Activated CD8-positive, alpha-beta T cell treated with anti-CD3 and anti-CD28 coated beads for 36 hours (primary cell): ENCODE data around the gene ITSN1. TPM values are rescaled to one million over a fixed set of nuclear protein-coding genes. Genes with fewer than 3 reads are reported as not detected.

Source experiments
- ATAC-seq: fragments of 200-7000 bp; cut with Tn5 transposase; one replicate; pipeline ENCODE4 v1.10.0; 2021; ENCODE audit warnings: mild to moderate bottlenecking, moderate library complexity
- CTCF ChIA-PET: fragments of 350-600 bp; sonication (Branson Sonifier 250); formaldehyde crosslinking; loops from one replicate; lab custom pipeline; 2021; ENCODE audit warnings: antibody characterized with exemption; lab: Charles Lee
- POLR2A ChIA-PET: fragments of 350-600 bp; sonication (Branson Sonifier 250); formaldehyde crosslinking; loops from one replicate; lab custom pipeline; 2021; ENCODE audit warnings: antibody characterized with exemption; lab: Charles Lee
- DNase-seq: peaks from one replicate; pipeline ENCODE4 v3.0.0-alpha.2; 2020
- H3K27ac Mint-ChIP-seq: one replicate; pipeline ENCODE4 v1.8.0; 2021; ENCODE audit warnings: mild to moderate bottlenecking, mixed read lengths
- H3K27me3 Mint-ChIP-seq: one replicate; pipeline ENCODE4 v1.8.0; 2021; ENCODE audit warnings: mixed read lengths
- H3K36me3 Mint-ChIP-seq: one replicate; pipeline ENCODE4 v1.8.0; 2021; ENCODE audit warnings: low read depth, mixed read lengths
- H3K4me1 Mint-ChIP-seq: one replicate; pipeline ENCODE4 v1.8.0; 2021; ENCODE audit warnings: low read depth, mixed read lengths
- H3K4me3 Mint-ChIP-seq: one replicate; pipeline ENCODE4 v1.8.0; 2021; ENCODE audit warnings: mild to moderate bottlenecking, moderate library complexity, mixed read lengths
- H3K9me3 Mint-ChIP-seq: one replicate; pipeline ENCODE4 v1.8.0; 2021; ENCODE audit warnings: mixed read lengths
- intact Hi-C: fragments of 100-400 bp; cut with micrococcal nuclease; formaldehyde crosslinking; loops from one replicate; pipeline ENCODE4 v1.10.0; 2022
- total RNA-seq, 2 experiments: library from RNA; stranded (reverse); gene quantifications; one replicate each; pipeline ENCODE4 v1.2.3, GENCODE V29; 2021
- TF ChIP-seq, protein P1 (sequence below): fragments of 200-600 bp; IDR thresholded peaks from one replicate; pipeline ENCODE4 v1.8.0; 2022; ENCODE audit warnings: antibody characterized with exemption, mild to moderate bottlenecking

ITSN1 gene
- total RNA-seq, 2 experiments from 2014 or later: 4.4 to 4.7 TPM

DNA sequence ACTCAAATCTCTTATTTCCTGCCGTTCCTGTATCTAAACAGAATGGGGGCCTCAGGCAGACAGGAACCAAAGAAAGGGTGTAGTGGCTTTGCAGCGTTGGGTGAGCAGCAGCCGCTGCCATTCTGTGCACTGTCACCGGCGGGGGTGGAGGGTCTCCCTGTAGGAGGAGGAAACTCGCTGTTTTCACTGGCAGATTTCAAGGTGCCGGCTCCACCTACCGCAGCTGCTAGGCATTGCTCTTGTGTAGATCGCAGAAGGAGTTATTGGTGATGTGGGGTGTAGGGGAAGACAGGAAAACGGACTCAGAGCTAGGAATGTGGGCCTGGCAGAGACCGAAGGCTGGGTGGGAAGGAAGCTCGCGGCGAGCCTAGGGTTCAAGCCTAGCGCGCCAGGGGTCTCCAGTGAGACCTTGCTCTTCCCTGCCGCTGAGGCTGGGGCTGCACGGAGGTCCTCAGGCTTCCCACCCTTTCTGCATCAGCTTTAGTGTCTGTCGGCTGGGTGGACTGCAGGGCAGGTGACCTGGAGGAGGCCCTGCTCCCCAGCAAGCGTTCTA is 252.5 kb downstream of the ITSN1 start:
- POLR2A ChIA-PET: interaction anchor here (1.1 kb wide), 1 partner anchor 11 kb away, joined by 3 read pairs; no protein-coding TSS in a partner anchor
- H3K27ac Mint-ChIP-seq: peak overlapping the region; percentile 70

DNA sequence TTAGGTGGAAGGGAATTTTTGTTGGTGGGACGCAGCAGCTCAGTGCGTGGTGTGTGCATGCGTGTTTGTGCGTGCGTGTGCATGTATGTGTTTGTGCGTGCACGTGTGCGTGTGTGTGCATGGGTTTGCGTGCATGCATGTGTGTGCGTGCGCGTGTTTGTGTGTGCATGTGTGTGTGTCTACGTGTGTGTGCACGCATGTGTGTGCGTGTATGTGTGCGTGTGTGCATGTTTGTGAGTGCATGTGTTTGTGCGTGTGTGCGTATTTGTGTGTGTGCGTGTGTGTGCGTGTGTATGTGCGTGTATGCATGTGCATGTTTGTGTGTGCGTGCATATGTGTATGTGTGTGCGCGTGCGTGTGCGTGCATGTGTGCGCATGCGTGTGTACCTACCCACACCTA is 253.1 kb downstream of the ITSN1 start:
- no peak overlapping the region for H3K27ac Mint-ChIP-seq
- ChIA-PET POLR2A (interaction anchor here (1.1 kb wide), 2 partner anchors 11 to 17 kb away, joined by 3 to 4 read pairs; no protein-coding TSS in a partner anchor), CTCF (interaction anchor here (0.6 to 1.2 kb wide), 8 partner anchors 15 to 453 kb away, joined by 3 to 5 read pairs (median 3); no protein-coding TSS in a partner anchor)
- no peak for ATAC-seq
- no peaks in the 10 kb centered on the region for H3K27me3 Mint-ChIP-seq
- intact Hi-C loops: loop anchor here (10.0 kb wide), 1 partner anchor 251 kb away; the partner anchor contains the start of genes CRYZL1 and ITSN1
- peak overlapping the region; percentile 51 for H3K4me3 Mint-ChIP-seq
- no peaks in the 10 kb centered on the region for H3K9me3 Mint-ChIP-seq
- TF ChIP-seq, protein P1, sequence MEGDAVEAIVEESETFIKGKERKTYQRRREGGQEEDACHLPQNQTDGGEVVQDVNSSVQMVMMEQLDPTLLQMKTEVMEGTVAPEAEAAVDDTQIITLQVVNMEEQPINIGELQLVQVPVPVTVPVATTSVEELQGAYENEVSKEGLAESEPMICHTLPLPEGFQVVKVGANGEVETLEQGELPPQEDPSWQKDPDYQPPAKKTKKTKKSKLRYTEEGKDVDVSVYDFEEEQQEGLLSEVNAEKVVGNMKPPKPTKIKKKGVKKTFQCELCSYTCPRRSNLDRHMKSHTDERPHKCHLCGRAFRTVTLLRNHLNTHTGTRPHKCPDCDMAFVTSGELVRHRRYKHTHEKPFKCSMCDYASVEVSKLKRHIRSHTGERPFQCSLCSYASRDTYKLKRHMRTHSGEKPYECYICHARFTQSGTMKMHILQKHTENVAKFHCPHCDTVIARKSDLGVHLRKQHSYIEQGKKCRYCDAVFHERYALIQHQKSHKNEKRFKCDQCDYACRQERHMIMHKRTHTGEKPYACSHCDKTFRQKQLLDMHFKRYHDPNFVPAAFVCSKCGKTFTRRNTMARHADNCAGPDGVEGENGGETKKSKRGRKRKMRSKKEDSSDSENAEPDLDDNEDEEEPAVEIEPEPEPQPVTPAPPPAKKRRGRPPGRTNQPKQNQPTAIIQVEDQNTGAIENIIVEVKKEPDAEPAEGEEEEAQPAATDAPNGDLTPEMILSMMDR: no peak
- no peak for DNase-seq
- H3K4me1 Mint-ChIP-seq: peaks cover 12% of the 10 kb centered on the region
- H3K36me3 Mint-ChIP-seq: no peaks in the 10 kb centered on the region

More for the DNA sequence above, 252.5 kb downstream of the ITSN1 start:
- intact Hi-C loops: loop anchor here (10.0 kb wide), 1 partner anchor 250 kb away; the partner anchor contains the start of genes CRYZL1 and ITSN1
- Mint-ChIP-seq H3K36me3 (no peaks in the 10 kb centered on the region), H3K4me1 (peaks cover 12% of the 10 kb centered on the region), H3K4me3 (peak overlapping the region; percentile 51), H3K9me3 (no peaks in the 10 kb centered on the region), H3K27me3 (no peaks in the 10 kb centered on the region)
- peak; percentile 88 for DNase-seq
- CTCF ChIA-PET: interaction anchor here (0.6 to 1.2 kb wide), 7 partner anchors 16 to 454 kb away, joined by 3 to 4 read pairs (median 3); no protein-coding TSS in a partner anchor
- TF ChIP-seq, protein P1: peak; percentile 79
- peak; percentile 99 for ATAC-seq

- Mint-ChIP-seq H3K4me1 (peaks cover 13% of the 10 kb centered on the region), H3K27me3 (no peaks in the 10 kb centered on the region), H3K4me3 (no peak overlapping the region), H3K36me3 (peaks cover 3% of the 10 kb centered on the region), H3K27ac (no peak overlapping the region), H3K9me3 (no peaks in the 10 kb centered on the region)
- TF ChIP-seq, protein P1: no peak
- DNase-seq (no peak), ATAC-seq (no peak)
- intact Hi-C loops: loop anchor here (10.0 kb wide), 1 partner anchor 252 kb away; the partner anchor contains the start of genes CRYZL1 and ITSN1
- POLR2A ChIA-PET: interaction anchor here (1.1 kb wide), 1 partner anchor 16 kb away, joined by 4 read pairs; no protein-coding TSS in a partner anchor
- CTCF ChIA-PET: interaction anchor here (0.8 kb wide), 1 partner anchor 466 kb away, joined by 3 read pairs; no protein-coding TSS in a partner anchor
Measured at GRCh38 chr21:33896691-33897090, 254.4 kb downstream of the ITSN1 start.

- Mint-ChIP-seq H3K27ac (no peak overlapping the region), H3K4me1 (peaks cover 15% of the 10 kb centered on the region), H3K9me3 (no peaks in the 10 kb centered on the region), H3K4me3 (no peak overlapping the region), H3K27me3 (no peaks in the 10 kb centered on the region), H3K36me3 (peaks cover 7% of the 10 kb centered on the region)
- intact Hi-C loops: loop anchor here (10.0 kb wide), 1 partner anchor 252 kb away; the partner anchor contains the start of genes CRYZL1 and ITSN1
- no peak for DNase-seq
- no peak for ATAC-seq
- TF ChIP-seq, protein P1: no peak
- ChIA-PET POLR2A (no interaction called here), CTCF (interaction anchor here (0.8 kb wide), 1 partner anchor 465 kb away, joined by 3 read pairs; no protein-coding TSS in a partner anchor)
Measured at GRCh38 chr21:33897098-33897497, 254.8 kb downstream of the ITSN1 start.

- H3K4me3 Mint-ChIP-seq: no peak overlapping the region
- ChIA-PET CTCF (no interaction called here), POLR2A (no interaction called here)
- ATAC-seq: no peak
- H3K9me3 Mint-ChIP-seq: no peaks in the 10 kb centered on the region
- peaks cover 20% of the 10 kb centered on the region for H3K4me1 Mint-ChIP-seq
- H3K27me3 Mint-ChIP-seq: no peaks in the 10 kb centered on the region
- TF ChIP-seq, protein P1: no peak
- H3K36me3 Mint-ChIP-seq: peaks cover 12% of the 10 kb centered on the region
- intact Hi-C loops: loop anchor here (10.0 kb wide), 1 partner anchor 253 kb away; the partner anchor contains the start of genes CRYZL1 and ITSN1
- H3K27ac Mint-ChIP-seq: no peak overlapping the region
- DNase-seq: no peak
Measured at GRCh38 chr21:33897739-33898138, 255.4 kb downstream of the ITSN1 start.
